ENCODE results near the gene COL6A6.

DNA sequence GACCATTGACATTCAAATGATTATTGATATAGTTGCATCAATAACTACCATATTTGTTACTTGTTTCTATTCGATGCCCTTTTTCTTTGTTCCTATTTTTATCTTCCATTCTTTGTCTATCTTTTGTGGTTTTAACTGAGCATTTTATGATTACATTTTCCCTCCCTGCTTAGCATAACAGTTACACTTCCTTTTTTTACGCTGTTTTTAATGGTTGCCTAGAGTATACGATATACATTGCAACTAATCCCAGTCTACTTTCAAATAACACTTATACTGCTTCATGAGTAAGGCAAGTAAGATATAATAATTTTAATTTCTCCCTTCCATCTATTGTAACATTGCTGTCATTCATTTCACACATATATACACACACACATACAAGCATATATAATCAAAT lies 26.3 kb downstream of the COL6A6 start:
- TF ChIP-seq, protein P1, sequence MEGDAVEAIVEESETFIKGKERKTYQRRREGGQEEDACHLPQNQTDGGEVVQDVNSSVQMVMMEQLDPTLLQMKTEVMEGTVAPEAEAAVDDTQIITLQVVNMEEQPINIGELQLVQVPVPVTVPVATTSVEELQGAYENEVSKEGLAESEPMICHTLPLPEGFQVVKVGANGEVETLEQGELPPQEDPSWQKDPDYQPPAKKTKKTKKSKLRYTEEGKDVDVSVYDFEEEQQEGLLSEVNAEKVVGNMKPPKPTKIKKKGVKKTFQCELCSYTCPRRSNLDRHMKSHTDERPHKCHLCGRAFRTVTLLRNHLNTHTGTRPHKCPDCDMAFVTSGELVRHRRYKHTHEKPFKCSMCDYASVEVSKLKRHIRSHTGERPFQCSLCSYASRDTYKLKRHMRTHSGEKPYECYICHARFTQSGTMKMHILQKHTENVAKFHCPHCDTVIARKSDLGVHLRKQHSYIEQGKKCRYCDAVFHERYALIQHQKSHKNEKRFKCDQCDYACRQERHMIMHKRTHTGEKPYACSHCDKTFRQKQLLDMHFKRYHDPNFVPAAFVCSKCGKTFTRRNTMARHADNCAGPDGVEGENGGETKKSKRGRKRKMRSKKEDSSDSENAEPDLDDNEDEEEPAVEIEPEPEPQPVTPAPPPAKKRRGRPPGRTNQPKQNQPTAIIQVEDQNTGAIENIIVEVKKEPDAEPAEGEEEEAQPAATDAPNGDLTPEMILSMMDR (IDR thresholded peaks at IDR 0.05): no peak
- TF ChIP-seq POLR2A (IDR thresholded peaks at IDR 0.05): no peak
